Measurements from ENCODE around the gene GLO1.
A peak's percentile ranks its signal among the peaks of the same experiment; 100 is the strongest.

Gene GLO1

GRCh38 chr6:38702558-38703397 is at the start of gene GLO1:
GLO1 (minus strand) TSS chr6:38703145; CDS start chr6:38703054, 91 bp downstream.
- no peak for TF ChIP-seq CTCF (IDR thresholded peaks at IDR 0.05; ENCODE audit: control extremely low read depth, extremely low read depth, low read depth, missing control alignments)
- CTCF ChIA-PET, result no interaction called here
- peak; percentile 98 for DNase-seq (ENCODE audit: extremely low spot score)
- POLR2A ChIA-PET, result interaction anchor here (0.5 to 1.4 kb wide), 14 partner anchors 9 to 1716 kb away, joined by 3 to 9 read pairs (median 3); no protein-coding TSS in a partner anchor

- ChIA-PET CTCF (interaction anchor here (1.7 kb wide), 1 partner anchor 23 kb away, joined by 6 read pairs; no protein-coding TSS in a partner anchor), POLR2A (no interaction called here)
- no peak for TF ChIP-seq CTCF (IDR thresholded peaks at IDR 0.05; ENCODE audit: control extremely low read depth, extremely low read depth, low read depth, missing control alignments)
- DNase-seq (ENCODE audit: extremely low spot score), result no peak
These were observed 48.1 kb upstream of the GLO1 start for GRCh38 chr6:38750968-38751615.

GRCh38 chr6:38749473-38749872 is 46.5 kb upstream of the GLO1 start:
- ChIA-PET POLR2A (no interaction called here), CTCF (interaction anchor here (1.2 kb wide), 1 partner anchor 23 kb away, joined by 3 read pairs; no protein-coding TSS in a partner anchor)
- DNase-seq (ENCODE audit: extremely low spot score), result no peak
- no peak for TF ChIP-seq CTCF (IDR thresholded peaks at IDR 0.05; ENCODE audit: control extremely low read depth, extremely low read depth, low read depth, missing control alignments)

- CTCF ChIA-PET, result no interaction called here
- POLR2A ChIA-PET, result no interaction called here
- no peak for TF ChIP-seq CTCF (IDR thresholded peaks at IDR 0.05; ENCODE audit: control extremely low read depth, extremely low read depth, low read depth, missing control alignments)
- no peak for DNase-seq (ENCODE audit: extremely low spot score)
These were observed 36.6 kb upstream of the GLO1 start for GRCh38 chr6:38739532-38739931.

- DNase-seq (ENCODE audit: extremely low spot score), result no peak
- ChIA-PET POLR2A (no interaction called here), CTCF (no interaction called here)
- no peak for TF ChIP-seq CTCF (IDR thresholded peaks at IDR 0.05; ENCODE audit: control extremely low read depth, extremely low read depth, low read depth, missing control alignments)
These were observed 35.3 kb upstream of the GLO1 start for GRCh38 chr6:38738261-38738660.

- no peak for TF ChIP-seq CTCF (IDR thresholded peaks at IDR 0.05; ENCODE audit: control extremely low read depth, extremely low read depth, low read depth, missing control alignments)
- ChIA-PET POLR2A (no interaction called here), CTCF (interaction anchor here (1.1 kb wide), 1 partner anchor 12 kb away, joined by 3 read pairs; no protein-coding TSS in a partner anchor)
- no peak for DNase-seq (ENCODE audit: extremely low spot score)
These were observed 34.0 kb upstream of the GLO1 start for GRCh38 chr6:38736951-38737350.

Data from GM10248 (cell line).